HS-27A (cell line): Measurements from ENCODE around the gene CPNE8.

ENCODE experiments used
- DNase-seq: peaks from one replicate; pipeline ENCODE4 v3.0.0-alpha.2; 2012; ENCODE audit warnings: low read depth, missing footprints

Gene CPNE8

GRCh38 chr12:38905480-38906351, at the start of gene CPNE8:
Gene CPNE8, minus strand, starts transcription at chr12:38905591. Its CDS starts 57 bp downstream, at chr12:38905534.
- peak; percentile 42 for DNase-seq

- no peak for DNase-seq
Observed at GRCh38 chr12:38954238-38954873, 49.0 kb upstream of the CPNE8 start.

- no peak for DNase-seq
Observed at GRCh38 chr12:38949363-38949762, 44.0 kb upstream of the CPNE8 start.

- DNase-seq, result no peak
Observed at GRCh38 chr12:38934686-38935085, 29.3 kb upstream of the CPNE8 start.

- DNase-seq, result no peak
Observed at GRCh38 chr12:38934078-38934584, 28.7 kb upstream of the CPNE8 start.

GRCh38 chr12:38932320-38932719, 26.9 kb upstream of the CPNE8 start:
- DNase-seq, result no peak

GRCh38 chr12:38931461-38931860, 26.1 kb upstream of the CPNE8 start:
- DNase-seq, result no peak

- no peak for DNase-seq
Observed at GRCh38 chr12:38930990-38931389, 25.6 kb upstream of the CPNE8 start.

- no peak for DNase-seq
Observed at GRCh38 chr12:38926501-38926900, 21.1 kb upstream of the CPNE8 start.

GRCh38 chr12:38921025-38921677, 15.8 kb upstream of the CPNE8 start:
- DNase-seq, result peak; percentile 30

- DNase-seq, result peak; percentile 19
Observed at GRCh38 chr12:38919191-38919590, 13.8 kb upstream of the CPNE8 start.

- DNase-seq, result no peak
Observed at GRCh38 chr12:38915429-38916182, 10.2 kb upstream of the CPNE8 start.

- no peak for DNase-seq
Observed at GRCh38 chr12:38912116-38912515, 6.7 kb upstream of the CPNE8 start.

- no peak for DNase-seq
Observed at GRCh38 chr12:38911611-38912010, 6.2 kb upstream of the CPNE8 start.

- no peak for DNase-seq
Observed at GRCh38 chr12:38907201-38907923, 2.0 kb upstream of the CPNE8 start.

- DNase-seq, result peak; percentile 62
Observed at GRCh38 chr12:38906482-38907200, 1.2 kb upstream of the CPNE8 start.

- peak; percentile 63 for DNase-seq
Observed at GRCh38 chr12:38904537-38905479, 583 bp downstream of the CPNE8 start.

GRCh38 chr12:38903596-38903995, 1.8 kb downstream of the CPNE8 start:
- DNase-seq, result no peak

GRCh38 chr12:38898001-38898684, 7.2 kb downstream of the CPNE8 start:
- DNase-seq, result no peak
